GM04504 (cell line): ENCODE measurements around the gene PPFIA2.

ENCODE experiments used
- DNase-seq: peaks from one replicate; pipeline ENCODE4 v3.0.0-alpha.2; 2012; ENCODE audit warnings: low read depth

PPFIA2 gene

GRCh38 chr12:81441629-81442028 lies 317.5 kb downstream of the PPFIA2 start:
- no peak for DNase-seq

GRCh38 chr12:81440001-81440400 lies 319.1 kb downstream of the PPFIA2 start:
- no peak for DNase-seq

- no peak for DNase-seq
These were observed 319.8 kb downstream of the PPFIA2 start for GRCh38 chr12:81439344-81439743.

- DNase-seq, result no peak
These were observed 342.1 kb downstream of the PPFIA2 start for GRCh38 chr12:81417056-81417455.

GRCh38 chr12:81416571-81416970 lies 342.6 kb downstream of the PPFIA2 start:
- DNase-seq, result no peak

GRCh38 chr12:81414441-81414840 lies 344.7 kb downstream of the PPFIA2 start:
- DNase-seq, result no peak

GRCh38 chr12:81412940-81413339 lies 346.2 kb downstream of the PPFIA2 start:
- DNase-seq, result no peak

- no peak for DNase-seq
These were observed 355.8 kb downstream of the PPFIA2 start for GRCh38 chr12:81403348-81403747.

GRCh38 chr12:81401241-81401640 lies 357.9 kb downstream of the PPFIA2 start:
- no peak for DNase-seq

GRCh38 chr12:81400024-81400423 lies 359.1 kb downstream of the PPFIA2 start:
- DNase-seq, result no peak

- DNase-seq, result no peak
These were observed 363.7 kb downstream of the PPFIA2 start for GRCh38 chr12:81395431-81395830.

GRCh38 chr12:81389550-81390099 lies 369.5 kb downstream of the PPFIA2 start:
- DNase-seq, result no peak

- DNase-seq, result no peak
These were observed 373.0 kb downstream of the PPFIA2 start for GRCh38 chr12:81386101-81386500.

- DNase-seq, result no peak
These were observed 377.2 kb downstream of the PPFIA2 start for GRCh38 chr12:81381951-81382350.

GRCh38 chr12:81378601-81379285 lies 380.4 kb downstream of the PPFIA2 start:
- DNase-seq, result no peak

- DNase-seq, result no peak
These were observed 381.4 kb downstream of the PPFIA2 start for GRCh38 chr12:81377771-81378170.

- no peak for DNase-seq
These were observed 383.2 kb downstream of the PPFIA2 start for GRCh38 chr12:81375969-81376368.

GRCh38 chr12:81370456-81370855 lies 388.7 kb downstream of the PPFIA2 start:
- DNase-seq, result no peak

- DNase-seq, result no peak
These were observed 390.0 kb downstream of the PPFIA2 start for GRCh38 chr12:81369175-81369574.

- no peak for DNase-seq
These were observed 393.9 kb downstream of the PPFIA2 start for GRCh38 chr12:81365284-81365683.

GRCh38 chr12:81360916-81361315 lies 398.2 kb downstream of the PPFIA2 start:
- no peak for DNase-seq

- DNase-seq, result no peak
These were observed 399.4 kb downstream of the PPFIA2 start for GRCh38 chr12:81359736-81360135.

GRCh38 chr12:81354327-81354932 lies 404.7 kb downstream of the PPFIA2 start:
- DNase-seq, result no peak

- no peak for DNase-seq
These were observed 408.8 kb downstream of the PPFIA2 start for GRCh38 chr12:81350309-81350708.
